Astrocyte of the cerebellum (primary cell): ENCODE results near the gene PFKFB3.

ENCODE experiments used
- DNase-seq: peaks from one replicate; pipeline ENCODE4 v3.0.0-alpha.2; 2011; ENCODE audit warnings: low read depth
- H3K4me3 ChIP-seq: 2 replicates; pipeline ENCODE4 v1.5.1; 2011; ENCODE audit warnings: mild to moderate bottlenecking, low read depth, low read length, moderate library complexity
- in situ Hi-C: cut with HindIII; loops from 2 replicates; pipeline ENCODE4 v1.10.0; 2017; ENCODE audit warnings: low sequenced_read_pairs
- TF ChIP-seq, protein P1 (sequence below): IDR thresholded peaks from 2 replicates; pipeline ENCODE4 v1.5.1; 2012; ENCODE audit warnings: low read length, low read depth, moderate library complexity, mild to moderate bottlenecking; ENCODE audit errors: missing control alignments

The PFKFB3 gene

DNA sequence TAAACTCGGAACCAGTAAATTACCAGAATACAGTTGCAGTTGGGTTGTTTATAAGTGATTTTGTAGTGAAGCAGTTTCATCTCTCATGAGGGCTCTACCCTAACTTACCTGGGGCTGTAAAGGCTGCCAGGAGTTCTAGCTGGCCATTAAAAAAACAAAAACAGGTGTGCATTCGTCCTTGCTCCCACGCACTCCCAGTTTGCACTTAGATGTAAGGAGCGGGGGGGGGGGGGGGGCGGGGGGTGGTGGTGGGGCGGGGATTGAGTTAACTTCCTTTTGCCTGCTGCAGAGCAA, 2.3 kb upstream of the PFKFB3 start:
- no peak overlapping the region for H3K4me3 ChIP-seq
- DNase-seq, result no peak
- TF ChIP-seq, protein P1, sequence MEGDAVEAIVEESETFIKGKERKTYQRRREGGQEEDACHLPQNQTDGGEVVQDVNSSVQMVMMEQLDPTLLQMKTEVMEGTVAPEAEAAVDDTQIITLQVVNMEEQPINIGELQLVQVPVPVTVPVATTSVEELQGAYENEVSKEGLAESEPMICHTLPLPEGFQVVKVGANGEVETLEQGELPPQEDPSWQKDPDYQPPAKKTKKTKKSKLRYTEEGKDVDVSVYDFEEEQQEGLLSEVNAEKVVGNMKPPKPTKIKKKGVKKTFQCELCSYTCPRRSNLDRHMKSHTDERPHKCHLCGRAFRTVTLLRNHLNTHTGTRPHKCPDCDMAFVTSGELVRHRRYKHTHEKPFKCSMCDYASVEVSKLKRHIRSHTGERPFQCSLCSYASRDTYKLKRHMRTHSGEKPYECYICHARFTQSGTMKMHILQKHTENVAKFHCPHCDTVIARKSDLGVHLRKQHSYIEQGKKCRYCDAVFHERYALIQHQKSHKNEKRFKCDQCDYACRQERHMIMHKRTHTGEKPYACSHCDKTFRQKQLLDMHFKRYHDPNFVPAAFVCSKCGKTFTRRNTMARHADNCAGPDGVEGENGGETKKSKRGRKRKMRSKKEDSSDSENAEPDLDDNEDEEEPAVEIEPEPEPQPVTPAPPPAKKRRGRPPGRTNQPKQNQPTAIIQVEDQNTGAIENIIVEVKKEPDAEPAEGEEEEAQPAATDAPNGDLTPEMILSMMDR, result no peak
- in situ Hi-C loops, result no loop called here

DNA sequence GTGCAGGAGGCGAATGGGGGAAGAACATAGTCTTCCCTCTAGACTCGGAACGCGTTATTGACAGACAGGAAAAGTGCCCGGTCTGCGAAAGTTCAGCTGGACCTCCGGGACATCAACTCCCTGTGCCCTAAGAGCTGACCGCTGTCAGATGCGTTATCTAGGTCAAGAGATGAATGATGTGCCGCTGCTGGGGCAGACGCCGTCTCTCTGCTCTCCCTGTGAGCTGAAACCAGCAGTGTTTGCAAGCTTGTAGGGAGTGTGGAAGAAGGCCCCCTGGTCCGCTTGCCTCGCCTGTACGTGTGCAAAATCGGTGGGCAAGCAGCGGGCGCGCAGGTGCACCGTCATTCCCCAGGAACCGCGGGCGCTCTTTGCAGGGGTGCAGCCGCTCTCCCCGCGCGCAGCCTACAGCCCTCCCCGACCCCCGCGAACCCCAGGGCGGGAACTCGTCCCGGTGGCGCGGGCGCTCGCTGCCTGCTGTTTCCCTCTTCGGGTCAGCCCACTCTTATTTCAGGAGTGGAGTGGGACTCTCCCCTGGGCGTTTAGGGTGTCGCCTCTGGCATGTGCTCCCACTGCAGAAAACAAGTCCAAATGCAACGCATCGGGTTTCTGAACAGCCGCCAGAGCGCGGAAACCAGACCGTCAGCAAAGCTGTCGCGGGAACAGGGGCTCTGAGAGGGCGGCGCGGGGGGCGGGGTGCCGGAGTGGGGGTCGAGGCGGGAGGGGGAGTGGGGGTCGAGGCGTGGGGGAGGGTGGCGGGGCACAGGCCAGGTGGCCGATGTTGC, 1.8 kb upstream of the PFKFB3 start:
- TF ChIP-seq, protein P1, result no peak
- DNase-seq, result no peak
- in situ Hi-C loops, result no loop called here
- peak overlapping the region; percentile 77 for H3K4me3 ChIP-seq

DNA sequence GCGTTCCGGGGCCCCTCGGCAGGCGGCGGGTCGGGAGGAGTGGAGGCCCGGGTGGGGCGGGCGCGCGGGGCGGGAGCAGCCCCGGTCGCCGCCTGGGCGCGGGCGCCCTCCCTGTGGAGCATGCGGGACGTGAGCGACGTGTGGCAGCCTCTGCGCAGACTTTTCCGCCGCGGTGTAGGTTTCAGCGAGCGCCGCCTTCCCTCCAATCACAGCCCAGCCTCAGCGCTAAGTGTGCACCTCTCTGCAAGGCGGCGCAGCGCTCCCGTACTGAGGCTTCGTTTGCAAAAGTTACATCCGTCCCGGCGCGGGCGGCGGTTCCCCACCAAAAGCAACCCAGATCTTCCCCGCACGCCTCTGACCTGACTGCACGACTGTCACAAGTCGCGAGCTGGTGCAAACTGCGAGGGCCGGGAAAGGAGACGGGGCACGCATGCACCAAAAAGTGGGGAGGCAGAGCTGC, 1.2 kb upstream of the PFKFB3 start:
- no peak for DNase-seq
- peak overlapping the region; percentile 77 for H3K4me3 ChIP-seq
- TF ChIP-seq, protein P1, result no peak
- in situ Hi-C loops, result no loop called here

DNA sequence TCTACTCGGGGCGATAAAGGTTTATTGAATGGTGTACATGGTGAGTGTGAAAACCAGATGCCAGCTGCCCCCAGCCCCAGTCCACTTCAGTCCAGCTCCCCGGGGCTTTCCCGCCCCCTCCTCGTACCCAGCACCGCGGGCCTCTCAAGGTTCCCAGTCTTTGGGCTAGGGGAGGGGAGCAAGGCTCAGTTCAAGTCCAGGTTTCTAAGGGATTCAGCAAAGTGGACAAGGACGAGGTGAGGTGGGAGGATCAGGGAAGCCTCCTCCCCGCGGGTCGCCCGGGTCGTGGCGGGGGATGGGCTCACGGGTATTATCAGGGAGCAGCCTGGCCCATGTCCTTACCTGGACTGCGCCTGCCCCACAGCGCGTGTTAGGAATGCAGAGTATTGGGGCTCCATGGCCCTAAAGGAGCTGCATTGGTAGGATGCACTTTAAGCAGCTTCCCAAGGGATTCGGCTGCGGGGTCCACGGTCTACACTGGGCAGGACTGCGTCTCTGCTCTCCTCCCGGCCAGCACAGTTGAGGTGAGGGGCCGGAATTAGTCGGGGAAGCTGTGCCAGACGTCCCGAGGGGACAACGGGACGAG, 541 bp upstream of the PFKFB3 start:
- TF ChIP-seq, protein P1, result no peak
- in situ Hi-C loops, result no loop called here
- DNase-seq, result no peak
- peak overlapping the region; percentile 77 for H3K4me3 ChIP-seq

DNA sequence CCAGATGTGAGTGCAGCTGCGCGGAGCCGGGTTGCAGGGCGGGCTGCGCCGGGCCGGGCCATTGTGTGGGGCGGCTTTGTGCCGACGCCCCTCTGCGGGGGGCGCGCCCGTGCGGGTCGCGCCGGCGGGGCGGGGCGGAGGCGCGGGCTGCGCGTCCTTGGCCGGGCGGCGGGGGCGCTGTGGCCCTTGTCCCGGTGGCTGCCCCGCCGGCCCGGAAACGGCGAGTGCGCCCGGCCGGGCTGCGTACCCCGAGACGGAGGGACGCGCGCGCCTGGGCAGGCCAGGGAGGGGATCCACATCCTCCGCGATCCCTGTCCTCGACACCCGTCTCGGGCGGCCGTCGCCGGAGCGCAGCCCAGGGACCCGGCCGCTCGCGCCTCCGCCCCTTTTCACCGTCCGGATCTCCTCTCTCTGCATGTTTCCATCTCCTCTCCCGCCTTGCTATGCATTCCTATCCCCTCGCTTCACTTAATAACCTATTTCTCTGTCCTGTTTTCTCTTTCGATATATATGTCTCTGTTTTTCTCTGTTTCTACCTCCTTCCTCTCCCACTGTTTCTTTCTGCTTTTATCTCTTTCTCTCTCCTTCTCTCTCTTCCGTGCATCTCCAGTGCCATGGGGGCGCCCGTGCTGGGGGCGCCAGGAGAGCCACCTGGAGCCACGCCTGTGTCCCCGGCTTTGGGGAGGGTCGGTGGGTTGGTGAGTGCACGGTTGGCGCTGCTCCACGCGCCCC, 765 bp downstream of the PFKFB3 start:
- H3K4me3 ChIP-seq, result peak overlapping the region; percentile 77
- TF ChIP-seq, protein P1, result peak; percentile 13
- in situ Hi-C loops, result no loop called here
- DNase-seq, result no peak

DNA sequence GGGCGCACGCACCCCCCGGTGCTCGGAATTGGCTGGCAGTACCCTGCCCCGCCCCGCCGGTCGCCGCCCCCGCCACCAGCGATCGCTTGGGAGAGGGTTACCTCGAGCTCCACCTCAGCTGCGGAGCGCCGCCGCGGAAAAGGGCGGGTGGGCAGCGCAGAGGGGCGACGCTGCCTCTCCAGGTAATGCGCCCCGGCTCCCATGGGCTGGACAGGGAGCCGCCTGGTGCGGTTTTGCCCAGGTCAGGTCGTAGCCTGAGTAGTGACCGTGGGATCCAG, 1.3 kb downstream of the PFKFB3 start:
- peak overlapping the region; percentile 77 for H3K4me3 ChIP-seq
- no peak for DNase-seq
- TF ChIP-seq, protein P1, result no peak
- in situ Hi-C loops, result no loop called here
